HG02870 (cell line): Measurements from ENCODE around the gene FGD4.
"Not testable (repeated sequence)": the region's sequence is repeated elsewhere in the genome, so short reads cannot be mapped to it uniquely, and the experiment has no call there.

ENCODE experiments used
- ATAC-seq: cut with Tn5 transposase; IDR thresholded peaks from one replicate; pipeline ENCODE4 v1.9.1; 2021; ENCODE audit warnings: mild to moderate bottlenecking, moderate library complexity; ENCODE audit not compliant: unreplicated experiment

FGD4 gene

GRCh38 chr12:32489070-32489469, 89.7 kb downstream of the FGD4 start:
- ATAC-seq: no peak

- no peak for ATAC-seq
Measured at GRCh38 chr12:32490801-32491200, 91.4 kb downstream of the FGD4 start.

- no peak for ATAC-seq
Measured at GRCh38 chr12:32493282-32493681, 93.9 kb downstream of the FGD4 start.

- ATAC-seq: no peak
Measured at GRCh38 chr12:32494656-32495055, 95.3 kb downstream of the FGD4 start.

- no peak for ATAC-seq
Measured at GRCh38 chr12:32496946-32497345, 97.6 kb downstream of the FGD4 start.

- no peak for ATAC-seq
Measured at GRCh38 chr12:32497864-32498263, 98.5 kb downstream of the FGD4 start.

- no peak for ATAC-seq
Measured at GRCh38 chr12:32499048-32499447, 99.7 kb downstream of the FGD4 start.

GRCh38 chr12:32501835-32502333, 102.5 kb downstream of the FGD4 start:
- ATAC-seq: no peak

- ATAC-seq: no peak
Measured at GRCh38 chr12:32502693-32503502, 103.5 kb downstream of the FGD4 start.

- no peak for ATAC-seq
Measured at GRCh38 chr12:32503730-32504129, 104.4 kb downstream of the FGD4 start.

GRCh38 chr12:32504591-32504990, 105.2 kb downstream of the FGD4 start:
- no peak for ATAC-seq

- ATAC-seq: no peak
Measured at GRCh38 chr12:32505067-32505945, 105.9 kb downstream of the FGD4 start.

- not testable (repeated sequence) for ATAC-seq
Measured at GRCh38 chr12:32507096-32507941, 108.0 kb downstream of the FGD4 start.

- no peak for ATAC-seq
Measured at GRCh38 chr12:32507942-32508320, 108.6 kb downstream of the FGD4 start.

GRCh38 chr12:32508626-32509025, 109.3 kb downstream of the FGD4 start:
- ATAC-seq: no peak

- ATAC-seq: no peak
Measured at GRCh38 chr12:32509328-32510091, 110.2 kb downstream of the FGD4 start.

- not testable (repeated sequence) for ATAC-seq
Measured at GRCh38 chr12:32511976-32512375, 112.6 kb downstream of the FGD4 start.

- no peak for ATAC-seq
Measured at GRCh38 chr12:32512379-32512778, 113.0 kb downstream of the FGD4 start.

GRCh38 chr12:32512910-32513309, 113.6 kb downstream of the FGD4 start:
- ATAC-seq: no peak
